Measurements from ENCODE around the gene SYT7. TPM values are rescaled to one million over a fixed set of nuclear protein-coding genes. Genes with fewer than 3 reads are reported as not detected.

SYT7 gene
- total and polyA plus RNA-seq, 4 donors = 1.7 to 10.6 (median 3.8) TPM

DNA sequence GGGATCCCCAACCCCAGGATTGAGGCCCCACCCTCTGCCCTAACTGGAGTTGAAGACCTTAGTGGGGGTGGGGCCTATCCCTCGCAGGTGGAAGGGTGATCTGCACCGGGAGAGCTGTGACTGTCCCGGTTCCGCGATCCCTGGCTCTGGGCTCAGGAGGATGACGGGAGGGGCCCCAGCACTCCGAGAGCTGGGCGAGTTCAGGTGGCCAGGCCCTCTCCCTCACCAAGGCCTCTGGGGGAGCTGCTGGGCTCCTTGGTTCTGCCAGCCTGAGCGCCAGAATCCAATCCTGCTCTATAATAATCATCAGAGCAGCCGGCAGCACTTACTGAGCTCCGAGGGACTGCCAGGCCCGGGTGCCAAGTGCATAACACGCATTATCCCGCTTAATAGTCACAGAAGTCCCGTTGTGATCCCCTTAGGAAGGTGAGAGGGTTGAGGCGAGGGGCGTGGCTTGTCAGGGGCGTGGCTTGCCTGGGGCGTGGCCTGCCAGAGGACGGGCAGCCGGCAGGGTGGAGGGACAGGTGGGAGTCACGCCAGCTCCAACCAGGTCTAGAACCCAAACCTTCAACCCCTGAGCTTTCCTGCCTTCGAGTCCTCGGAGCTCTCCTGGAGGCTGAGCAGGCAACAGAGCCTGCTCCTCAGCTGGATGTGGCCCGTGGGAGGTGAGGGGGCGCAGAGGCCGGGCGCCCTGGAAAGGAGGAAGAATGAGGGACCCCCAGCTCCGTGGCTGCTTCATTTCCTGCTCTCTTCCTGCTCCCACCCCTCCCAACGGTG lies 7.3 kb upstream of the SYT7 start:
- Histone ChIP-seq H3K27me3 (ENCODE audit: control insufficient read depth in 3 of 3, insufficient read depth in 3 of 3, low read length in 2 of 3) (peaks cover 0 to 5% (median 2%) of the 10 kb centered on the region in 3 donors), H3K36me3 (ENCODE audit: control insufficient read depth in 4 of 4, insufficient read depth in 4 of 4, low read length in 4 of 4) (no peaks in the 10 kb centered on the region), H3K9me3 (ENCODE audit: control insufficient read depth in 4 of 4, insufficient read depth in 3 of 4, low read length in 3 of 4) (no peaks in the 10 kb centered on the region), H3K4me3 (peak overlapping the region; percentile 40), H3K27ac (ENCODE audit: low read depth in 1 of 2, low read length in 1 of 2) (peak overlapping the region; percentile 57 to 60), H3K9ac (ENCODE audit: insufficient read depth in 1 of 2, low read length in 2 of 2) (no peak overlapping the region), H3K4me1 (ENCODE audit: control insufficient read depth in 5 of 5, insufficient read depth in 5 of 5, low read length in 5 of 5) (peaks cover 0 to 16% (median 11%) of the 10 kb centered on the region in 5 donors)
- 3 to 5% methylated on average over 27 to 30 of the region's 30 CpGs for WGBS, 2 donors
- ATAC-seq (ENCODE audit: insufficient read depth, low FRiP score) = peak; percentile 59
- TF ChIP-seq, protein P1, sequence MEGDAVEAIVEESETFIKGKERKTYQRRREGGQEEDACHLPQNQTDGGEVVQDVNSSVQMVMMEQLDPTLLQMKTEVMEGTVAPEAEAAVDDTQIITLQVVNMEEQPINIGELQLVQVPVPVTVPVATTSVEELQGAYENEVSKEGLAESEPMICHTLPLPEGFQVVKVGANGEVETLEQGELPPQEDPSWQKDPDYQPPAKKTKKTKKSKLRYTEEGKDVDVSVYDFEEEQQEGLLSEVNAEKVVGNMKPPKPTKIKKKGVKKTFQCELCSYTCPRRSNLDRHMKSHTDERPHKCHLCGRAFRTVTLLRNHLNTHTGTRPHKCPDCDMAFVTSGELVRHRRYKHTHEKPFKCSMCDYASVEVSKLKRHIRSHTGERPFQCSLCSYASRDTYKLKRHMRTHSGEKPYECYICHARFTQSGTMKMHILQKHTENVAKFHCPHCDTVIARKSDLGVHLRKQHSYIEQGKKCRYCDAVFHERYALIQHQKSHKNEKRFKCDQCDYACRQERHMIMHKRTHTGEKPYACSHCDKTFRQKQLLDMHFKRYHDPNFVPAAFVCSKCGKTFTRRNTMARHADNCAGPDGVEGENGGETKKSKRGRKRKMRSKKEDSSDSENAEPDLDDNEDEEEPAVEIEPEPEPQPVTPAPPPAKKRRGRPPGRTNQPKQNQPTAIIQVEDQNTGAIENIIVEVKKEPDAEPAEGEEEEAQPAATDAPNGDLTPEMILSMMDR (IDR thresholded peaks at IDR 0.05; ENCODE audit: control extremely low read depth, extremely low read depth) = no peak
- DNase-seq = peak; percentile 19 to 58 (median 38)

DNA sequence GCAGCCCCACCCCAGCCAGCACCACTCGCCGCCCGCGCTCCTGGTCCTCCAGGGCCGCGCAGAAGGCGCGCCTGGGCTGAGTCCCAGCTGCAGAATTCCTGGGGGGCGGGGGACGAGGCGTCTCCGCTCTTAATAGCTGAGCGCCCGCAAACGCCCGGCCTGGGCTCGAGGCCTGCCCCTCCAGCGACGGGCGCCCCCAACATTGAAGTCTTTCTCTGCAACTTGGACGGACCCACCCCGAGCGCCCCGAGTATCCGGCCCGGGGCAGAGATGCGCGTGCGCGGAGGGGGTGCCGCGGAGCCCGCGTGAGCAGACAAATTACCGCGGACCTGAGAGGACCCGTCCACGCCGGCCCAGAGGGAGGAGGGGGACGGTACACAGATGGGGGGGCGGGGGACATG lies 6.7 kb upstream of the SYT7 start:
- 5% methylated on average over 38 to 41 of the region's 41 CpGs for WGBS, 2 donors
- peaks cover 0 to 16% (median 11%) of the 10 kb centered on the region in 5 donors for H3K4me1 ChIP-seq (ENCODE audit: control insufficient read depth in 5 of 5, insufficient read depth in 5 of 5, low read length in 5 of 5)
- peak; percentile 62 to 73 (median 70) for DNase-seq
- peak overlapping the region; percentile 11 to 60 for H3K27ac ChIP-seq (ENCODE audit: low read depth in 1 of 2, low read length in 1 of 2)
- peak; percentile 60 for ATAC-seq (ENCODE audit: insufficient read depth, low FRiP score)
- H3K9me3 ChIP-seq (ENCODE audit: control insufficient read depth in 4 of 4, insufficient read depth in 3 of 4, low read length in 3 of 4) = no peaks in the 10 kb centered on the region
- H3K36me3 ChIP-seq (ENCODE audit: control insufficient read depth in 4 of 4, insufficient read depth in 4 of 4, low read length in 4 of 4) = no peaks in the 10 kb centered on the region
- peaks cover 0 to 5% (median 2%) of the 10 kb centered on the region in 3 donors for H3K27me3 ChIP-seq (ENCODE audit: control insufficient read depth in 3 of 3, insufficient read depth in 3 of 3, low read length in 2 of 3)
- H3K9ac ChIP-seq (ENCODE audit: insufficient read depth in 1 of 2, low read length in 2 of 2) = no peak overlapping the region
- peak overlapping the region; percentile 40 for H3K4me3 ChIP-seq
- TF ChIP-seq, protein P1 (IDR thresholded peaks at IDR 0.05; ENCODE audit: control extremely low read depth, extremely low read depth) = no peak

DNA sequence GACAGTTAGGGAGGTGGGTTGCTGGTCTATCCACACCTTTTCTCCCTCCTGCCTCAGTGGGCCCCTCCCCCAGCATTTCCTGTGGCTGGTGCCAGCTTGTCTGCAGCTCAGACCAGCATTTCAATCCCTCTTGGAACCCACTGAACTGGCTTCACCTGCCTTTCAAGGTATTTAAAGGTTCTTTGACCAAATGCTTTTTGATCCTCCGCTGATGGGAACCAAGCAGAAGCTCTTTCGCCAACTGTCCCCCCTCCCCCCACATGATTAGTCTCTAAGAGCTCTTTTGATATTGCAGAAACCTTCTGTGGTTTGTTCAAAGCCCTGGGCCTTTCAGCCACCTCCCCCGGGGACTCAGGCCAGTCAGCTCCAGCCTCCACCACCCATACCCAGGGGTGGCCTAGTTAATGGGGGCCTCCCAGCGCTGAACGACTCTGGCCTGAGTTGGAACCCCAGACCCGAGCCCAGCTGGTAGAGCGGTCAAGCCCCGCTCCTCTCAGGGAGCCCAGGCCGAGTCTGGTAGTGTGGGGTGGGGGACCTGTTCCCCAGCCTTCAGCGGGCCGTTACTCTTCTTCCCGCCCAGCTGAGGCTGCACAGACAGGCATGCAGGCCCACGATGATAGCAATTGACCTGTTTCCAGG lies 6.0 kb upstream of the SYT7 start:
- no peak for ATAC-seq (ENCODE audit: insufficient read depth, low FRiP score)
- 56 to 68% methylated on average over 13 of the region's 13 CpGs for WGBS, 2 donors
- H3K27me3 ChIP-seq (ENCODE audit: control insufficient read depth in 3 of 3, insufficient read depth in 3 of 3, low read length in 2 of 3) = peaks cover 0 to 5% (median 2%) of the 10 kb centered on the region in 3 donors
- no peak overlapping the region for H3K4me3 ChIP-seq
- H3K4me1 ChIP-seq (ENCODE audit: control insufficient read depth in 5 of 5, insufficient read depth in 5 of 5, low read length in 5 of 5) = peaks cover 0 to 20% (median 11%) of the 10 kb centered on the region in 5 donors
- no peaks in the 10 kb centered on the region for H3K36me3 ChIP-seq (ENCODE audit: control insufficient read depth in 4 of 4, insufficient read depth in 4 of 4, low read length in 4 of 4)
- peak overlapping the region in 1 of 2 donors; percentile 60 for H3K27ac ChIP-seq (ENCODE audit: low read depth in 1 of 2, low read length in 1 of 2)
- no peak overlapping the region for H3K9ac ChIP-seq (ENCODE audit: insufficient read depth in 1 of 2, low read length in 2 of 2)
- H3K9me3 ChIP-seq (ENCODE audit: control insufficient read depth in 4 of 4, insufficient read depth in 3 of 4, low read length in 3 of 4) = no peaks in the 10 kb centered on the region
- TF ChIP-seq, protein P1 (IDR thresholded peaks at IDR 0.05; ENCODE audit: control extremely low read depth, extremely low read depth) = no peak
- DNase-seq = peak; percentile 42 to 80 (median 59)
